HG02642 (cell line): Measurements from ENCODE around the gene MTHFD1L.

Source experiments
- ATAC-seq: cut with Tn5 transposase; IDR thresholded peaks from one replicate; pipeline ENCODE4 v1.9.1; 2021; ENCODE audit warnings: mild to moderate bottlenecking; ENCODE audit not compliant: unreplicated experiment, poor library complexity

MTHFD1L gene

DNA sequence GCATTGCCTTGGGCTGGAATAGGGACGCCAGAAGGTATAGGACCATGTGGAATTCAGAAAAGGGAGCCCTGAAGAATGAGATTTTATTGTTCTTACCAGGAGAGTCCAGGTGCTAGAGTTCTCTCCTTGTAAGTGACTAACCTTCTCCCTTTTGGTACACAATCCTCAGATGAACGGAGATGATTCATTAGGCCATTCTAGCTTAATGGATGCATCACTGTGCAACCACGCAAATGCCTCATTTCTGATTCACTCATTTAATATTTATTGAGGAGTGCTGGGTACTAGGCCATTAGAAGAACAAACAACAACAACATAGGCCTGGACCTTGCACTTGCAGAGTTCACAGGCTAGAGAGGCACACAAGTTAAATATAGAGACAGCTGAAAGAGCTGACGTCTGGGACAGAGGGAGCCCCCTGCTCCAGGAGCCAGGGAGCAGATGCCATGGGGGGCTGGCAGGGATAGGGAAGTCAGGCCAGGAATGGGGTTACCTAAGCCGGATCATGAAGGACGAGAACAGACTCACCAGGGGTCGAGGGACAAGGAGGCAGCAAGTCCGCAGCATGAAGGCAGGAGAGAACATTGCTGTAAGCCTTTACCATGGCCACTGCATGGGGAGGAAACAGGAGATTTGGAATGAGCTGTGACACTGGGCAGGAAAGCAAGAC, 194.7 kb downstream of the MTHFD1L start:
- ATAC-seq = no peak

DNA sequence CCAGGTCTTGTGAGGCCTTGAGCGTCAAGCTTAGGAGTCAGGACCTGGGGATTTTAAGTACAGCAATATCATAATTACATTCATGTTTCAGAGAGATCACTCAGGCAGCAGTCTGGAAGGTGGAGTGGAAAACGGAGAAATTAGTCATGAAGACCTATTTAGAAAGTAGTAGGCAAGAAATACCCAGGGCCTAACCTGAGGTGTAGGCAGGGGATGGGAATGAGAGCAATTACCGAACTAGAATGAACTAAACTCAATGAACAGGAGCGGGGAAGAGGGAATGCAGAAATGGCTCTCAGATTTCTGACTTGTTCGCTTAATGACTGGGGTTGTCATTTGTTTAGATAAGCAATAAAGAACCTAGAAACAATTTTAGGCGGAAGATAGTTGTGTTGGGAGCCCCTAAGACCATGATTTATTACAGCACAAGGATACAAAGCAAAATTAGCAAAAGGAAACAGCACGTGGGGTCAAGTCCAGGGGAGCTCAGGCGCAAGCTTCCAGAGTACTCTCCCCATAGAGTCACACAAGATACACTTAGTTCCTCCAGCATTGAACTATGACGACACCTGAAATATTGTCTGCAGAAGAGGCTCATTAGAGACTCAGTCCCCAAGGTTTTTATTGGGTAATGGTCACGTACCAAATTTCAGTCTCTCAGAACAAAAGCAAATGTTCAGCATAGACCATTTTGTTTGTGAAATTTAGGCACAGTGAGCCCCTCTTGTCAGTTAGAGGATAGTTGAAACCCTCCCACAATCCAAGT, 195.4 kb downstream of the MTHFD1L start:
- ATAC-seq = no peak

DNA sequence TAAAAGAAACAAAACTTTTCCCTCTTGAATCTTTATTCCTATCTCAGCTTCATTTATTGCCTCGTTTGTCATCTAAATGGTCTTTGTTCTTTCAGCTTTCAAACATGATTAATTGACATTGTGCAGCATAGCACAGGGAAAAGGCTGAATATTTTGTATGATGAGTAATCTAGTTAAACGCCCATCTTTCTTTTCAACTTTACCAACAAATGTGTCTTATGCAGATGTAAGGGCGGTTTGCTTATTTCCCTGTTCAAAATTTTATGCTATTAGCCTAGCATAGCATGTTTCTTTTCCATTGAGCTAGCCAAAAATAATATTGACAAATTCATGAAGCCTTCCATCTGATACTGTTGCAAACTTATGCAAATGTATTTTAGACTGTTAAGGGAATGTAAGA, 197.8 kb downstream of the MTHFD1L start:
- no peak for ATAC-seq

DNA sequence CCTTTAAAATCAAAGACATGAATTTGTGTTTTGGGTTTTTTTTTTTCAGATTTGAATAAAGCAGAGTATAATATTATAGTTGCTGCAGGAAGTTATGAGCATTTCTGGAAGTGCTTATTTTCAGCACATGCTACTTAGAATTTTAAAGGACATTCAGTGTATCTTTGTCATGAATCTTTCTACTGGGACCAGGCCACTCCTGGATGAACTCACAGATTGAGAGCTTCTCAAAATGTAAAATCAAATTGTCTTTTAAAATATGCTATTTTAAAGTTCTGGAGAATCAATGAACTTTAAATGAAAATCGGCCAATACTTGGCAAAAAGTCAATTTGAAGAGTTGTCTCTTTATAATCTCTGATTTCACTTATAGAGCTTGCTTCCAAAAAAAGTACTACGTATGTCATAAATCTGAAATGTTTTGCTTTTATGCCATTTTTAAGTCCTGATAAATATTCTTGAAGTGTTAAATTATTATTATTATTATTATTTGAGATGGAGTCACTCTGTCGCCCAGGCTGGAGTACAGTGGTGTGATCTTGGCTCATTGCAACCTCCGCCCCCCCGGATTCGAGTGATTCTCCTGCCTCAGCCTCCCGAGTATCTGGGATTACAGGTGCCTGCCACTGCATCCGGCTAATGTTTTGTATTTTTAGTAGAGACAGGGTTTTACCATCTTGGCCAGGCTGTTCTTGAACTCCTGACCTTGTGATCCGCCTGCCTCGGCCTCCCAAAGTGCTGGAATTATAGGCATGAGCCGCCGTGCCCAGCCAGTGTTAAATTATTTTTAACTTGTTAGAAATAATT, 198.5 kb downstream of the MTHFD1L start:
- ATAC-seq = no peak

DNA sequence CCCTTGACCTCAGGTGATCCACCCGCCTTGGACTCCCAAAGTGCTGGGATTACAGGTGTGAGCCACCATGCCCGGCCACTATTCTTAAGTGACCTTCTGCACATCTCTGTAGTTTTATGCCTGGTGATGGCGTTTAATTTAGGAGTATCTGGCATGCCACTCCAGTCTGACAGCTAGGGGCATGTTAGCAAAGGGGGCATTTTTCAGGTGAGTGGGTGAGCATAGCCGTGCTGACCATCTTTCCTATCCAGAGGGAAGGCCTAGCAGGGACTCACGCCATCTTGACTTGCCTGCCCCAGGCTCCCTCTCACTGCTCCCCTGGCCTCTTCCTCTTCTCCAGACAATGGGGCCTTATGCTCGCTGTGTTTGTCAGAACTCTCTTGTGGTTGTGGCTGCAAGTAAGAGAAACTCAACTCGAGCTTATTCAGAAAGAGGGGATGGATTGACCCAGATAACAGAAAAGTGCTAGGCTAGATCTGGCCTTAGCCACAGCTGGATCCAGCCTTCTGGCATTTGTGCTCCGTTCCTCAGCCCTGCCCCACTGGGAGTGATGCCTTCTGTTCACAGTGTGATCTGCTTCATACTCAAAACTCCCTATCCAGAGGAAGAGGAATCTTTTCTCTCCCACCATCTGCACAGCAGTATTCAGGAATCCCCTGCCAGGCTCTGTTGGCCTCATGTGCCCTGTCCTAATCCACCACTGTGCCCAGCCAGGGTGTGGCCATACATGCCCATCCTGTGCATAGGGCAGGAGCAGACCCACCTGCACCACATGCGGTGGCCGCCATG, 199.7 kb downstream of the MTHFD1L start:
- ATAC-seq = no peak

GRCh38 chr6:151067684-151068596, 202.4 kb downstream of the MTHFD1L start:
- no peak for ATAC-seq

GRCh38 chr6:151068761-151069312, 203.3 kb downstream of the MTHFD1L start:
- ATAC-seq = no peak

- ATAC-seq = no peak
Measured at GRCh38 chr6:151069641-151070040, 204.1 kb downstream of the MTHFD1L start.

- no peak for ATAC-seq
Measured at GRCh38 chr6:151070631-151071051, 205.1 kb downstream of the MTHFD1L start.

DNA sequence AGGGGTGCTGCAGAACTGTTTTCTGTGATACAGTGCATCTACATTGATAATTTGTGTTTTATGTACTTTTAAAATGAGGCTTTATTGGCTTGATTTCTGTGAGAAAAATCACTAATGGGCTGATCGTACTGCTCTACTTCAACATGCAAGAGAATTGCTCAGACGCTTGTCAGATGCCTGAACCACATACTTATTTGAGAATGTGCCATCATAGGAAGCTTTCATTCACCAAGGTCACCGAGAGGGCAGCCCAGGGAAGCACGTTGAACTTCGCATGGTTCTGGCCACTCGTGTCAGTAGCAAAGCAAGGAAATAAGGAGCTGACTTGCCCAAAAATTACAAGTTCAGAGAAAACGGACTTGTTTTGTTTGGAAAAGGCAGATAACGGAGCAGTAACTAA, 205.8 kb downstream of the MTHFD1L start:
- ATAC-seq = no peak

- no peak for ATAC-seq
Measured at GRCh38 chr6:151073146-151073545, 207.6 kb downstream of the MTHFD1L start.

DNA sequence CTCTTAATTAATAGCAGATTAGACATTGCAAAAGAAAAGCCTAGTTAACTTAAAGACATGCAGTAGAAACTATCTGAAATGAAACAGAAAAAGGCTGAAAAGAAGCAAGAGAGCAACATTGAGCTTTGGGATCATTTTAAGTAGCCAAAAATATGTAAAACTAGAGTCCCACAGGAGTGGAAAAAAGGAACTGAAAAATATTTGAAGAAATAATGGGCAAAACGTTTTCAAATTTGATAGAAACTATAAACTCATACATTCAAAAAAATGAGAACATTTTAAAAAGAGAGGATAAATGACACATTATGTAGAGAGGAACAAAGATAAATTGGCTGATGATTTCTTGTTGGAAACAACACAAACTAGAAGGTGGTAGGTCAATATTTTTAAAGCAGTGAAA, 208.2 kb downstream of the MTHFD1L start:
- no peak for ATAC-seq

- ATAC-seq = no peak
Measured at GRCh38 chr6:151075005-151075404, 209.5 kb downstream of the MTHFD1L start.

DNA sequence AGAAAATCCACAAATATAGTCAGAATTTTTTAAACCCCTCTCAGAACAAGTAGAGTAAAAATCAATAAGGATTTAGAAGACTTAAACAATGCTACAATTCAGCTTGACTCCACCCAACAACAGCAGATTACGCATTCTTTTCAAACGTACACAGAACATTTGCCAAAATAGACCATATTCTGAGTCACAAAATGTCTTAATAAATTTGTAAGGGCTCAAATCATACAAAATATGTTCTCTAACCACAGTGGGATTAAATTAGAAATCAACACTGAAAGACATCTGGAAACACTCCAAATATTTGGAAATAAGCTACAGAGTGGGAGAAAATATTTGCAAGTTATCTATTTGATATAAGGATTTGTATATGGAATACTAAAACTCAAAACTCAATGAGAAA, 210.0 kb downstream of the MTHFD1L start:
- ATAC-seq = no peak

DNA sequence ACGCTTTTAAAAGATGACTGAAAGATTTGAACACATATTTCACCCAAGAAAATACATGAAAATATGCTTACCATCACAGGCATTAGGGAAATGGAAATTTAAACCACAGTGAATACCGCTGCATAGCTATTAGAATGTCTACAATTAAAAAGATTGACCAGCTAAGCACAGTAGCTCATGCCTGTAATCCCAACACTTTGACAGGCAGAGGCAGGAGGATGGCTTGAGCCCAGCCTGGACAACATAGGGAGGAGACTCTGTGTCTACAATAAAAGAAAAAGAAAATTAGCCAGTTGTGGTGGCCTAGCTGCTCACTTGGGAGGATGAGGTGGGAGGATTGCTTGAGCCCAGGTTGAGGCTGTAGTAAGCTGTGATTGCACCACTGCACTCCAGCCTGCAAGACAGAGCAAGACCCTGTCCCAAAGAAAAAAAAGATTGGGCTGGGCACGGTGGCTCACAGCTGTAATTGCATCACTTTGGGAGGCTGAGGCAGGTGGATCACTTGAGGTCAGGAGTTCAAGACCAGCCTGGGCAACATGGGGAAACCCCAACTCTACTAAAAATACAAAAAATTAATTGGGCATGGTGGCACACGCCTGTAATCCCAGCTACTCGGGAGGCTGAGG, 210.5 kb downstream of the MTHFD1L start:
- ATAC-seq = no peak

DNA sequence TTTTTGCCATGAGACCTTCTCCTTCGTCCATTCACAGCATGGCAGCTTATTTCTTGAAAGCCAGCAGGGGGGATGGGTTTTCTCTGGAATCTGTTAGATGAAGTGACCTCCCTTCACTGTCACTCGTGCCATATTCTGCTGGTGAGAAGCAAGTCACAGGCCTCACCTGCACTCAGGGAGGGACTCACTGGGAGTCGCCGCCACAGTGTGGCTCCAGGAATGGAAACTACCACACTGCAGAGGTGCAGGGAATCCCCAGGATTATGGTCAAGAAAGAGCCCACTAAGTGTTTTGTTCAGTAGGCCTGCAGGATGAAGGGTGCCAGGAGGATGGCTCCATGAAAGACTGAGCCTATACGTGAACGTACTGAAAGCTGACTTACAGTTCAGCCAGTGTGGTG, 213.2 kb downstream of the MTHFD1L start:
- ATAC-seq = no peak

DNA sequence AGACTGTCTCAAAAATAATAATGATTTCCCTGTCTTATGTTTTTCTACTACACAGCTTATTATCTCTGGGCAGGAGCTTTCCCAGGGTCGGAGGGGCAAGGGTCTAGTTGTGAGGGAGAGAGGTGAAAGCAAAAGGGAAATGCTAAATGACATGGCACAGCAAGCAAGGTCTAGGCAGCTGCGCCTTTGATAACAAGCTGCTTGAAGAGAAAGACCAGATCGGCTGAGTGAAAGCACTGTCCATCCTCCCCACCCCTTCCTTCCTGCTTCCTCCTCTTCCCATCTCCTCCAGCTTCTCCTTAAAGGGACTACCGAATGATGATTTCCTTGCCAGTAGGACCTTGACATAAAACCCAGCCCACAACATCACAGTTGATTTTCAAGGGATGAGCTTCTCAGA, 216.2 kb downstream of the MTHFD1L start:
- no peak for ATAC-seq

GRCh38 chr6:151082079-151082478, 216.6 kb downstream of the MTHFD1L start:
- no peak for ATAC-seq

GRCh38 chr6:151084275-151084674, 218.8 kb downstream of the MTHFD1L start:
- ATAC-seq = no peak
